GM18505 (cell line): Measurements from ENCODE around the gene KMT2E.

Source experiments
- ATAC-seq: cut with Tn5 transposase; IDR thresholded peaks from one replicate; pipeline ENCODE4 v1.9.1; 2021; ENCODE audit not compliant: unreplicated experiment
- POLR2A ChIP-seq: IDR thresholded peaks from 4 replicates; pipeline ENCODE4 v1.6.1; 2011; ENCODE audit warnings: borderline replicate concordance; ENCODE audit not compliant: insufficient read depth, insufficient read length; ENCODE audit errors: extremely low read depth

Gene KMT2E

DNA sequence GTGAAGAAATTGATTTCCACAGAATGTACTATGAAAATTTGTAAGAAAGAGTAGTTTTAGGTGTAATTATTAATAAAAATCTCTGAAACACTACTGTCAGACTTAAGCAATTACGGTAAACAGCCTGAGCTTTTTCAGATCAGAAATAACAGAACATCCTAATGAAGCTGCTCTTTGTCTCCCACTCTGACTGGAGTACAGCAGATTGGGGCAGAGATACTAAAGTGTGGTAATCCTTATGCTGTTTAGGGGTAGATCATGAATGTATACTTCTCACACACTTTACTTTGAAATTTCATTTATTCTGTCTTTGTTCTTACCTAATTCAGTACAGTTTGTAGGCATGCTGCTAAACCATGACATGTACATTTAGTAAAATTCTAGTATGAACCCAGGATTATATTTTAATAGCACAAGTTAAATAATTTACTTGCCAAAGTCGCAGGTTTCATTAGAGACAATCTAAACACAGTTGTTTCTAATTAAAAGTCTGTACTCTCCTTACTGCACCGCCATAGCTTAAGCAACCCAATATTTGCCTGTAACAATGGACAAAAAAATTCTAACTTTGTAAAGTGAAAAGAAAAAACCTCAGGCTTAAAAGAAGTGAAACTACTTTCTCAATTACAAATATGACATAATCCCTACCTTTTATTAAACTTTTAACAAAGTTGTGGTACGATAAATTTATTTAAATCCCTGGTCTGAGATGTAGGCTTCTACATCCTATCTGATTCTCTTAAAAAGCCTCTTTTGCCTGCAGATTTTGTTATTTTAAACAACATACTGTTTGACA lies 88.8 kb downstream of the KMT2E start:
- TF ChIP-seq POLR2A = no peak
- no peak for ATAC-seq

DNA sequence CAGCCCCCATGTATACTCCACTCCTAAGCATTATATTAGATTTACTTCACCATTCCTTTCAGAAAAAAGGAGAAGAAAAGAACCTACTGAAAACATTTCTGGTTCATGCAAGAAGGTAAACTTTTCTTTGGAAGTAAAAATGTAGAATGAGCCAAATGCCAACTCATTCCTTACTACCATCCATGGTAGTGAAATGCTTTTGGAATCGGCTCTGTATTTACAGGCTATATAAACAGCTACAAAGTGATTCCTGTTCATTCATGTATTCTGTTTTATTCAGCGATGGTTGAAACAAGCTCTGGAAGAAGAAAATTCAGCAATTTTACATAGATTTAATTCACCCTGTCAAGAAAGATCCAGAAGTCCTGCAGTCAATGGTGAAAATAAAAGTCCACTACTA lies 91.6 kb downstream of the KMT2E start:
- no peak for ATAC-seq
- no peak for TF ChIP-seq POLR2A

DNA sequence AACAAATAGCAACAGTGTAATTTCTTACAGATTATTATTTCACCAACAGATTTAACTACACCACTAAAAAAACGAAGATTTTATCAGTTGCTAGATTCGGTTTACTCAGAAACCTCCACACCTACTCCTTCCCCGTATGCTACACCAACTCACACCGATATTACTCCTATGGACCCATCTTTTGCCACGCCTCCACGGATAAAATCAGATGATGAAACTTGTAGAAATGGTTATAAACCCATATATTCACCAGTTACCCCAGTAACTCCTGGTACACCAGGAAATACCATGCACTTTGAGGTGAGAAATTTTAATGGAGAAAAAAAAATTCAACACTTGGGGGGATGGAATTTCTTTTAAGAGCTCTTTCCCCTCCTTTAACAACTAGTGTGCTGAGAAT lies 92.5 kb downstream of the KMT2E start:
- no peak for ATAC-seq
- TF ChIP-seq POLR2A = no peak

DNA sequence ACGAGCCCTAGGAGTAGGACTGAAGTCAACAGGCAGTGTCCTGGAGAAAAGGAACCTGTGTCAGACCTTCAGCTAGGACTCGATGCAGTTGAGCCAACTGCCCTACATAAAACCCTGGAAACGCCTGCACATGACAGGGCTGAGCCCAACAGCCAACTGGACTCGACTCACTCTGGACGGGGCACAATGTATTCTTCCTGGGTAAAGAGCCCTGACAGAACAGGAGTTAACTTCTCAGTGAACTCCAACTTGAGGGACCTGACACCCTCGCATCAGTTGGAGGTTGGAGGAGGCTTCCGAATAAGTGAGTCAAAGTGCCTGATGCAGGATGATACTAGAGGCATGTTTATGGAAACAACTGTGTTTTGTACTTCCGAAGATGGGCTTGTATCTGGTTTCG lies 93.5 kb downstream of the KMT2E start:
- no peak for TF ChIP-seq POLR2A
- ATAC-seq = no peak

DNA sequence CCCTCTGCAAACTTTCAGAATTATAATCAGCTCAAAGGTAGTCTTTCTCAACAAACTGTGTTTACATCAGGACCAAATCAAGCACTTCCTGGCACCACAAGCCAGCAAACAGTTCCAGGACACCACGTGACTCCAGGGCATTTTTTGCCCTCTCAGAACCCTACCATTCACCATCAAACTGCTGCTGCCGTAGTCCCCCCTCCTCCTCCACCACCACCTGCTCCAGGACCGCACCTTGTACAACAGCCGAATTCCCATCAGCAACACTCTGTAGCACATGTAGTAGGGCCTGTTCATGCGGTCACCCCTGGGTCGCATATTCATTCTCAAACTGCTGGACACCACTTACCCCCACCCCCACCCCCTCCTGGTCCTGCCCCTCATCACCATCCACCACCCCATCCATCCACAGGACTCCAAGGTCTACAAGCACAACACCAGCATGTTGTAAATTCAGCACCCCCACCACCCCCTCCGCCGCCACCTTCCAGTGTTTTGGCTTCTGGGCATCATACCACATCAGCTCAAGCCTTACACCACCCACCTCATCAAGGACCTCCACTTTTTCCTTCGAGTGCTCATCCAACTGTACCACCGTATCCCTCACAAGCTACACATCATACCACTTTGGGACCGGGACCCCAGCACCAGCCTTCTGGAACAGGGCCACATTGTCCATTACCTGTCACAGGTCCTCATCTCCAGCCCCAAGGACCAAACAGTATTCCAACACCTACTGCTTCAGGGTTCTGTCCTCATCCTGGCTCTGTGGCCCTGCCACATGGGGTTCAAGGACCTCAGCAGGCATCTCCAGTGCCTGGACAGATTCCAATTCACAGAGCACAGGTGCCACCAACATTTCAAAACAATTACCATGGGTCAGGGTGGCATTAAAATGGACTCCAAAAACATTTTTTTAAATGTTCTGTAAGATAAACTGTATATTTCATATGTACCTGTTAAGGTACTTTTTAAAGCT lies 98.7 kb downstream of the KMT2E start:
- no peak for ATAC-seq
- TF ChIP-seq POLR2A = peak; percentile 21

DNA sequence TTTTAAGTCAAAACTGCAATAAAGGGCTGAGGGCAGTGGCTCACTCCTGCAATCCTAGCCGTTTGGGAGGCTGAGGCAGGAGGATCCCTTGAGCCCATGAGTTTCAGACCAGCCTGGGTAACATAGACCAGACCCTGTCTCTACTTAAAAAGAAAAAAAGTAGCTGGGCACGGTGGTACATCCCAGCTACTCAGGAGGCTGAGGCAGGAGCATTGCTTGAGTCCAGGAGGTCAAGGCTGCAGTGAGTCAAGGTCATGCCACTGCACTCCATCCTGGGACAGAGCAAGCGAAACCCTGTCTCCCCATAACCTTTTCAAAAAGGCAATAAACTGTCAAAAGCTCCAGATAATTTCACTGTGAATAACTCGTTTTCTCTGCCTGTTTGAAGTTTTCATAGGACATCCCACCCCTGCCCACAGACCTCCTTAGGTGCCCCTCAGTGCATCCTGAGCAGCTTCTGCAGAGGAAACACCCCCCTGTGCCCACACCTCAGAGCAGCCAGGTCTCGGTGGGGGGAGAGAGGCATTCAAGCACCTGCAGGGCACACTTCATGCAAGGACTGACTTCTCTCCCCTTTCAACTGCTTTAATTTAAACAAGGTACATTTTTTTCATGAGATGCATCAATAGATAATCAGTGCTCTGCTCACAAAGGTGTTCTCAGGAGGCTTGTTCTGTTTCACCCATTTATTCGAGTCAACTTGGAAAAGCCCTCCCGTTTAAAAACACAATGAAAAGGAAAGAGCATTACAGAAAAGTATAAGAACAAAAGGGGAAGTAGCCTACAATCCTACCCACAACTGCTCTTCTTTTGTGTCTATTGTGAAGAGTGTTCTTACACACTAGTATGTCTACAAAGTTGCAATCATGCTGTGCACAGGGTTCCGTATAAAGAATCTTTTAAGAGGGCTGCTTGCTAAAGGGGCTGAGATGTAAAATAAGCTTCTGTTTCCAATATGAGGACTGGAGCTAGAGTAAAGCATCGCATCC lies 104.9 kb downstream of the KMT2E start:
- TF ChIP-seq POLR2A = no peak
- no peak for ATAC-seq

DNA sequence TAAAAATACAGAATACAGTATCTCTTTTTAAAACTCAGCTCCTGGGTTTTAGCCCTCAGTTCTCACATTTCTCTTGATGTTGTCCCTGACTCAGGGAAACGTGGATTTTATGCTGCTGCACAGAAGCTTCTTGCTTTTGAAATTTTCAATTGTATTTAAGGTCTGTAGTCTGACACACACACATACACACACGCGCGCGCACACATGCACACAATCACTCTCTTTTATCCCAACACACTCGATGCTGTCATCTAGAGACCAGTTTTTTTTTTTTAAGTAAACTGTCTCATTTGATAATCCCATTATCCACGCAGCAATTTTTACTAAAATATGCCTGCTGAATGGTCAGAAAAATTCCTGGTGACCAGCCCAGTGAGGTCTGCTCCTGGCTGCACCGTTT lies 108.6 kb downstream of the KMT2E start:
- ATAC-seq = no peak

DNA sequence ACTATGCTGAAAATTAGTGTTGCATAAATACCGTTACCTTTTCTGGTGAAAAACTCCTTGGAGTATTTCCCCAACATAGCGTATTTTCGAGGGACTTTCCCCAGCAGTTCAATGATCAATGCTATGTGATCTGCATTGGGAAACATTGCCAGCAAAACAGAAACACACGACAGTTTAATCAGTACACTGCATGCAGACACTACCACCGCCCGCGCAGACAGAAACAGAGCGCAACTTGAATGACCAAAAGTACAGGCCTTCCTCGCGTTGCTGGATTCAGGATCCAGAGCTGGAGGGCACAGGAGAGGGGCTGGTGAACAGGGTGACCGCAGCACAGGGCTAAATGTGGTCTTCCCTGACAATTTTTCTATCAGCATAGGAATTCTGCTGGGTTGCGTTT lies 111.7 kb downstream of the KMT2E start:
- TF ChIP-seq POLR2A = no peak
- no peak for ATAC-seq

More for the DNA sequence above, 108.6 kb downstream of the KMT2E start:
- no peak for TF ChIP-seq POLR2A

DNA sequence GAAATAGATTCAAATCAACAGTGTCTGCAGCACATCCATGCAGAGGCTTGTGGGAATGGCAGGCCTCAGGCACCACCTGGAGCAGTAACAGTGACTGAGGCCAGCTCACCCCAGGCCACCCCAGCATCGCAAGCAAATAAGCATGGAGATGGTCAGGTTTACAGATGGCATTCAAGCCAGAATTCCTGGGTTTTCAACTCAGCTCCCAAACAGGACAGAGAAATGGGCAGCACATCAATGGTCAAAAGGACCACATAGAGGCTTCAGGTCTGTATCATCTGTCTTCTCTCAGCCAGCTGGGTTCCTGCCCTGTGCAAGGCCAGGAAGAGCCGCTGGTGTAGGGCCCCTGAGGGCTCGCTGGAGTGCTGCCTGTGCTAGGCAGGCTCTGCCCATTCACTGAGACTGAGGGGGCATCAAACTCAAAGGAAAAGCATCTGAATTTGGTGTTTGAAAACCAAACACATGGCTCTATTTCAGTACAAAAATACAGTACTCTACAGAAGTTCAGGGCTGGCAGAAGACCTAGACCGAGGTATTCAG lies 112.5 kb downstream of the KMT2E start:
- TF ChIP-seq POLR2A = no peak
- ATAC-seq = no peak

DNA sequence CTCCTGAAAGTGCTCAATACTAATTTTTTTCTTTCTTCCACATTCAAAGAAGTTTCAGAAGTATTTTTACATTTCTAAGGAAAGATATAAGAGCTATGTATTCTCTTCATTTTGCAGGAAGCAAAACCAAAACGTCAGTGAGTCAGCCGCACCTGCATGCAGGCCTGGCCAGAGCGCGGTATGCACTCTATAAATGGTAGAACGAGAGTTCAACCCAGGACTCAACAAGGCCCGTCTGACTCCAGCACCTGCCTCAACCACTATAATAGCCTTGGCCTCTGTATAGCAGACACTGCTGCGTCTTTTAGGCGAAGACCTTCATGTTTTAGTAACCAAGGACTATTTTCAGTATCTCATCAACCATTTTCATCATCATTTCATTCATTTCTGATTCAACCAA lies 113.2 kb downstream of the KMT2E start:
- ATAC-seq = no peak
- no peak for TF ChIP-seq POLR2A

DNA sequence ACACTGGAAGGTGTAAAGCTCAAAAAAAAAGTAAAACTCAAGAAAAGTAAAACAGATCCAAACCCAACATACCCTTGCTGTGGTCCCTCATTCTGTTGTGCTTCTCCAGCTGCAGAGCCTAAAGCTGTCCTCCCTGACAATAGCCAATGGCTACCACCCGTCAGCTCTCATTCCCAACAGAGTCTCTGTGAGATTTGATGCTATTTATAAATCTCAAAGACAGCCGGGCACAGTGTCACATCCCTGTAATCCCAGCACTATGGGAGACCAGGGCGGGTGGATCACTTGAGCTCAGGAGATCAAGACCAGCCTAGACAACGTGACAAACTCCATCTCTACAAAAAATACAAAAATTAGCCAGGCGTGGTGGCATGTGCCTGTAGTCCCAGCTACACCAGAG lies 116.0 kb downstream of the KMT2E start:
- no peak for TF ChIP-seq POLR2A
- no peak for ATAC-seq

DNA sequence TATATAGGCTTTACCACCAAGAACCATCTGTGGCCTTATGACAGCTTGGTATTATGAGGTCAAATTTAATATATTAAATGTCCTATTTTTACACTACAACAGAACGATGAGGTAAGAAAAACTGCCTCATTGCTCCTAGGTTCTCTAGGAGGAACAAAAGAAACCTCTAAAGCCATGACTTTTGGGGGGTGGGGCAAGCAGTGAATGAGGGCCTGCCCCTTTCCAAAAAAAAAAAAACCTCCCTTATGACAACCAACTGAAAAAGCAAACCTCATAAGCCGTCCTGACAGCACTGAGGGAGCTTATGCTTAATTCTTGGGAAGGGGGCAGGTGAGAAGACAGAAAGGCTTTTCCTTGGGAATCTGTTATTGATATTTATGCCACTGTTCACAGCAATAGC lies 116.6 kb downstream of the KMT2E start:
- TF ChIP-seq POLR2A = no peak
- no peak for ATAC-seq
